ENCODE results near the gene LGALS1. TPM values are rescaled to one million over a fixed set of nuclear protein-coding genes. Genes with fewer than 3 reads are reported as not detected.

The LGALS1 gene
- polyA plus RNA-seq, 1 of the 3 experiments (the other 2 are of a cell fraction): 12,045 TPM

GRCh38 chr22:37658133-37659065 lies 17.0 kb upstream of the LGALS1 start, which contains the start of gene PDXP (continued):
- peak; percentile 99 for TF ChIP-seq RFX5 (IDR thresholded peaks at IDR 0.05; ENCODE audit: low read length)
- no peak for TF ChIP-seq RXRA (IDR thresholded peaks at IDR 0.05; ENCODE audit: borderline replicate concordance, low read depth)
- TF ChIP-seq ELF1 (IDR thresholded peaks at IDR 0.05): no peak
- no peak for TF ChIP-seq RAD21 (IDR thresholded peaks at IDR 0.05; ENCODE audit: low read length)
- TF ChIP-seq MEF2A (IDR thresholded peaks at IDR 0.05; ENCODE audit: borderline replicate concordance, low read depth): no peak
- peak; percentile 36 for TF ChIP-seq POLR2AphosphoS5 (IDR thresholded peaks at IDR 0.05; ENCODE audit: low read depth, low read length)
- no peak for TF ChIP-seq JUND (IDR thresholded peaks at IDR 0.05)
- TF ChIP-seq REST (IDR thresholded peaks at IDR 0.05; ENCODE audit: low read depth, low read length): no peak
- TF ChIP-seq FOXM1 (IDR thresholded peaks at IDR 0.05; ENCODE audit: low read depth): no peak
- TF ChIP-seq SIN3A (IDR thresholded peaks at IDR 0.05; ENCODE audit: borderline replicate concordance, low read depth, low read length): no peak
- no peak for TF ChIP-seq TCF12 (IDR thresholded peaks at IDR 0.05)

GRCh38 chr22:37659066-37659896 lies 16.2 kb upstream of the LGALS1 start:
- peaks cover 49% of the 10 kb centered on the region for H3K79me2 ChIP-seq (ENCODE audit: insufficient read depth)
- H3K9me2 ChIP-seq: no peaks in the 10 kb centered on the region
- peak overlapping the region in 1 of 2 experiments; percentile 68; a peak in 1 of 4 replicates for H3K27ac ChIP-seq (ENCODE audit: low read depth in 2 of 2, low read length in 1 of 2)
- peaks cover 22% of the 10 kb centered on the region; the same call in 1 of the 2 replicates for H4K20me1 ChIP-seq (ENCODE audit: insufficient read depth)
- H3K4me1 ChIP-seq (ENCODE audit: control insufficient read depth in 1 of 2, insufficient read depth in 2 of 2, low read depth in 1 of 2, low read length in 1 of 2): peaks cover 19 to 37% of the 10 kb centered on the region in 2 experiments; a peak in 3 of 4 replicates
- peak overlapping the region; percentile 67 to 70 for H3K4me3 ChIP-seq (ENCODE audit: low read depth in 2 of 2, low read length in 1 of 2)
- H3K9me3 ChIP-seq: no peaks in the 10 kb centered on the region
- H3K27me3 ChIP-seq (ENCODE audit: insufficient read depth): no peaks in the 10 kb centered on the region
- 2% methylated on average over 14 of the region's 68 CpGs for WGBS (ENCODE audit: low lambda C conversion rate)
- ChIA-PET POLR2A (interaction anchor here (1.0 to 2.7 kb wide), 9 partner anchors 8 to 148 kb away, joined by 3 to 28 read pairs (median 7); partner anchors contain the start of genes GCAT, LGALS1 and NOL12), CTCF (interaction anchor here (0.6 to 44.3 kb wide), 10 partner anchors 11 to 95 kb away, joined by 3 to 898 read pairs (median 4); partner anchors contain the start of genes LGALS1, NOL12, SH3BP1 and TRIOBP)
- peak overlapping the region; percentile 93 for H3K4me2 ChIP-seq
- no peak overlapping the region for H2AFZ ChIP-seq (ENCODE audit: low read depth)
- H3K9ac ChIP-seq: peak overlapping the region; percentile 67
- no peak for TF ChIP-seq TAF1 (IDR thresholded peaks at IDR 0.05; ENCODE audit: borderline replicate concordance, low read depth, low read length)
- TF ChIP-seq NRF1 (IDR thresholded peaks at IDR 0.05; ENCODE audit: low read depth, low read length): peak; percentile 56; the same call in 1 of the 2 replicates
- TF ChIP-seq GABPA (IDR thresholded peaks at IDR 0.05; ENCODE audit: low read depth): no peak
- TF ChIP-seq SIN3A (IDR thresholded peaks at IDR 0.05; ENCODE audit: borderline replicate concordance, low read depth, low read length): peak; percentile 28; the same call in 1 of the 2 replicates
- no peaks in the 10 kb centered on the region for H3K36me3 ChIP-seq (replicated peaks in 1 of 2; ENCODE audit: control insufficient read depth in 1 of 2, insufficient read depth in 2 of 2, low read length in 1 of 2)
- peak; percentile 72 for DNase-seq
- peaks cover 20% of the 10 kb centered on the region for H3F3A ChIP-seq (replicated peaks; ENCODE audit: insufficient read depth)
